NOMO-1 (cell line): Measurements from ENCODE around the gene RNPEPL1.

ENCODE experiments used
- DNase-seq, 2 experiments: peaks; one replicate each; lab custom pipeline; 2025; ENCODE audit not compliant: unreplicated experiment in 2 of 2; lab: John Stamatoyannopoulos, UW

RNPEPL1 gene

DNA sequence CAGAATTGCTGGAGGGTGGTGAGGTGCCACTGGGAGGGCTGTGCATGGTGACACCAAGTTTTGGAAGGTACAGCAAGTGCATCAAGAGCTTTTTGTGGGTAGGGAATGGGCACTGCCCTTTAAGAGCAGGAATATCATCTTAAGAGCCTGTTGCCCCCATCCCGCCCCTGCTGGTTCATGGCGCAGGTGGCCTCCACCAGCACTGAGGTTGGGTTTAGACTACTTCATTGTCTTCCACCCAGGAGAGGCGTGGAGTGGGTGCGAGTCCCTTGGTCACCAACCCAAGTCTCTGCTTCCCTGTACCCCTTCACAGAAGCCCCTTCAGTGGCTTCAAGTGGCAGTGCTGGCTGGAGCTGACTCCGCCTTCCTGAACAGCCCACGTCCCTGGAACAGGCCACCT, 7.8 kb downstream of the RNPEPL1 start:
- no peak for DNase-seq

- DNase-seq, result no peak
Observed at GRCh38 chr2:240576436-240577205, 8.3 kb downstream of the RNPEPL1 start.

GRCh38 chr2:240577281-240578109, 9.2 kb downstream of the RNPEPL1 start:
- DNase-seq, result no peak

DNA sequence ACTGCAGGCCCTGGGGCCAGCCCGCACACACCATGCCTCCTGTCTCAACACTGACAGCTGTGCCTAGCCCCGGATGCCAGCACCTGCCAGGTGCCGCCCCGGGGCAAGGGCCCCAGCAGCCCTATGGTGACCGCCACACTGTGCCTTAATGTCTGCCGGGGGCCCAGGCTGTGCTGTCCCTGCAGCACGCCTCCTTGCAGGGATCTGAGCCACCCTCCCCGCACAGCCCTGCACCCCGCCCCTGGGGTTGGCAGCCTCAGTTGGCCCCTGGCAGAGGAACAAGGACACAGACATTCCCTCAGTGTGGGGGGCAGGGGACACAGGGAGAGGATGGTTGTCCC, 9.8 kb downstream of the RNPEPL1 start:
- DNase-seq, result no peak

GRCh38 chr2:240578488-240578887, 10.2 kb downstream of the RNPEPL1 start:
- DNase-seq, result no peak

DNA sequence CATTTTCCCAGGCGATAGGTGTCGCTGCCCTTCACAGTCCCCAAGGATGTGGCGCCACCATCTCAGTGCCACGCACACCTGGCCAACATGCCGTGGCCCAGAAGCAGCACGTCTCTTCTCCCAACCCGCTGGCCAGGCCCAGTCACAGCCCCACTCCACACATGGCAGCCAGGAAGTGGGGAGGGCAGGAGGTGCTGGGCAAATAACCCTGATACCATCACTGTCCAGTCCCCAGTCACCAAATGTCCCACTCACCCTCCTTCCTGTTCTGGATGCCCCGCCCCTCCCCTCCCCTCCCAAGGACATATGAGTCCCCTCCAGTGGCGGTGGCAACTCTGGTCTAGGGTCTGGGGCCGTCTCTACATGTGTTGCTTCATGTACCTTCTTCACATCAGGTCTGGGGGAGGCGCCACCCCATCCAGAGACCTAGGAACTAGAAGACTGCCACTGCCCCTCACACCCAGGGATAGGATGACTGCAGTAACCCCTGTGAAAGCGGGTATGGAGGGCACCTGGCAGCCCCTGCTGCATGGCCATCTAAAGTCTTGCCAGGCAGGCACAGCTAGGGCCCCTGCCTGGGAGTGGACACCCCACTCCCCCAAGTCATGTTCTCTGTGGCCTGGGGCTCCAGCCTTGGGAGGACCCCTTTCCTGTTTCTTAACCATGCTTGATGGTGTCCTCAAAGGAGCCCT, 10.9 kb downstream of the RNPEPL1 start:
- DNase-seq, result no peak

DNA sequence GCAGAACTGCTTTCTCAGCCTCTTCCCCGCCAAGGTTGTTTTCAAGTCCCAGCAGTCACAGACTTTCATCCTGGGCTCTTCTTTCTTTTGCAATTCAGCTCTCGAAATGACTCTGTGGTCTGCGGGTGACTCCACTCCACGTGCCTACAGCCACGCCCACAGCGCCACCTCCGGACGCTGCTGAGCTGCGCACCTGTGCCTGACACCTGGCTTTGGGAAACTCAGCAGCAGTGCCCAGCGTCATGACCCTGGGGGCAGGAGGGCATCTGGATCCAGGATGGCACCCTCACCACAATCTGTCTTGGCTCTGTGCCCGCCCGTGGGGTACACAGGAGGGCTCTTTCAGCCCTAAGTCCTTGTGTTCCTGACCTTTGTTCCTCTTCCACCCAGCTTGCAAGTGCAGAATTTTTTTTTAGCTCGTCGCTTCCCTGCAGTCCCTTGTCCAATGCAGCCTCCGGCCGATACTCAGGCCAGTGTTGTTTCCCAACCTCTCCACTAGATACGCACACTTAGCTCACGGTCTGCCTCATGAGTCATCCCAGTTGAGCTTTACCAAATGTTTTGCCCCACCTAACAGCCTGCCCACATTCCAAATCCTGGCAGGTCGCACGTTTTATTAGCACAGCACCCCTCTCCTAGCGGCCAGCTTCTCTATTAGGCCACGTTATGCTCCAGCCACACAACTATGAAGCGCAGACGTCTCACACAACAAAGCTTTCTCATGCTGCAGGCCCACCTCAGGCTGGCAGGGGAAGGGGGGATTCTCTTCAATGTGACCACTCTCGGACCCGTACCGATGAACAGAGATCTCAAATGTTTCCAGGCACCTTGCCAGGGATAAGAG, 11.7 kb downstream of the RNPEPL1 start:
- DNase-seq, result peak; percentile 78 to 87

- no peak for DNase-seq
Observed at GRCh38 chr2:240581811-240582210, 13.5 kb downstream of the RNPEPL1 start.

GRCh38 chr2:240582781-240583180, 14.5 kb downstream of the RNPEPL1 start:
- no peak for DNase-seq

GRCh38 chr2:240583774-240584173, 15.5 kb downstream of the RNPEPL1 start:
- DNase-seq, result no peak

DNA sequence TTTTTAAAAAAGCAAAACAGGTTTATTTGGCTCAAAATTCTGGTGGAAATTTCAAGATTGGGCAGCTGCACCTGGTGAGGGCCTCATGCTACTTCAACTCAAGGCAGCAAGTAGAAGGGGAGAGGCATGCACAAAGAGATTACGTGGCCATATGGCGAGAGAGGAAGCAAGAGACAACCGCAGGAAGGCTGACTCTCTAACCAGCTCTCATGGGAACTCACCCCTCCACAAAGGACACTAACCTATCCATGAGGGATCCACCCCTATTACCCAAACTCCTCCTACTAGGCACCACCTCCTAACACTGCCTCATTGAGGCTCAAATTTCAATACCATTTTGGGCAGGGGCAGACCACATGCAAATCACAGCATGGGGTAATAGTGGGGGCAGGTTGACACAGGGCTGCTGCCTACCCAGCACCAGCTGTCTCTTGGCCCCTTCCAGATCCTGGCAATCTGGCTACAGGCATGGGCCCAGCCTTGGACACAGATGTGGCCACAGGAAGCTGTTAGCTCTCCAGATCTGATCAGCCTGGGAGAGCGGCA, 16.3 kb downstream of the RNPEPL1 start:
- DNase-seq, result peak; percentile 89

GRCh38 chr2:240585101-240585500, 16.8 kb downstream of the RNPEPL1 start:
- DNase-seq, result no peak

- DNase-seq, result no peak
Observed at GRCh38 chr2:240585681-240586197, 17.5 kb downstream of the RNPEPL1 start.

GRCh38 chr2:240586198-240586918, 18.1 kb downstream of the RNPEPL1 start, which contains the start of gene CAPN10:
CAPN10 (plus strand) TSS chr2:240586734; CDS start chr2:240586912, 178 bp downstream.
- peak; percentile 91 to 96 for DNase-seq

DNA sequence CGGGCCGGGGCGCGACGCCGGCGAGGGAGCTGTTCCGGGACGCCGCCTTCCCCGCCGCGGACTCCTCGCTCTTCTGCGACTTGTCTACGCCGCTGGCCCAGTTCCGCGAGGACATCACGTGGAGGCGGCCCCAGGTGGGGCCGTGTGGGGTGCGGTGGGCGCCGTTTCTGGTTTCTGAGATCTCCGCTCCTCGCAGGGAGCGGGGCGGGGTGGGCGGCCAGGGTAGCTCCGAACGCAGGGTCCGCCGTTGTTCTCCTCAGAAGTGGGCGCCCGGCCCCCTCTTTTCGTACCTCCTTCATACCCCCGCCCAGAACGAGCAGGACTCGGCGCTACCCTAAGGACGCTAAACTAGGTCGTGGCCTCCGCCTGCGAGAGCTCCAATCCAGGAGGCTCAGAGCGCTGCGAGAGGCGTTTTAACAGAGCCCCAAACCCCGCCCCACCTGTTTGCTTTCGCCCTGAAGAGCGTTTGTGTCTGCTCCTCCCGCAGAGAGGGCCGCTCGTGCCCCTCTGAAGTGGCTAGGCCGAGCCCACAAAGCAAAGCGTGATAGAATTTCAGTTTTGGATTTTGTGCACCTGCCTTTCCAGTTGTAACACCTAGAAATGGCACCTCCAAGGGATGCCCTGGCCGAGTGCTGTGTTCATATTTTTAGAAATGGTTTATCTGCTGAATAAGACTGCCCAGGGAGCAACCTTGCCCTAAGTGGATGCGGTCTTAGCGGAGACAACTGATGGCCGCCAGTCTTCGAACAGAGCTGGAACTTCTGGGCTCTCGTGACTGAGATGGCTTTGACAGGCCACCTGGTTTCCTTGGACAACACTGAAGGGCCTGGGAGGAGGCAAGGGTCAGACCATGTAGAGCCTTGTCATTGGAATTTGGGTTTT, 18.9 kb downstream of the RNPEPL1 start:
- peak; percentile 43 to 59 for DNase-seq

DNA sequence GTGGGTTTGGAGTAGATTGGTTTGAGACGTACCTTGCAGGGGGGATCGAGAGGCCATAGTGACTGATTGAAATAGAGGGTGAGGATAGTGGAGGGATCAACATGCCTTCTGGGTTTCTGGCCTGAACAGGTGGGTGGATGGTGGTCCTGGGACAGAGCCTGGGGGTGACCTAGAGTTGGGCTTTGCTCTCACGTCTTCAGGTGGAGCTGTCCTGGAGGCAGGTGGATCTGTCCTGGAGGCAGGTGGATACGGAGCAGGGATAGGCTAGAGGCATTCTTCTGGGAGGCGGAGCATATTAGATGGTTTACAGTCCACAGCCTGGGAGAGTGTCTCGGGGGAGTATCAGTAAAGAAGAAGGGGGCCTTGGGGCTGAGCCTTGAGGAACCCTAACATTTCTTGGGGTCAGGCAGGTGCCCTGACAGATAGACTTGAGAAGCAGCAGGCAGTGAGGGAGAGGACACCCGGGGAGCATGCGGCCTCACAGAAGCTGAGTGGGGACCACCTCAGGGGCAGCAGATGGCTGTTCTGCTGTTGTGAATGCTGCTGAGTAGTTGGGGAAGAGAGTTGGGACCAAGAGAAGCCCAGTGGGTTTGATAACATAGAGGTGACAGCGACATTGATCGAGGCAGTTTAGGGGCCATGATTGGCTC, 19.8 kb downstream of the RNPEPL1 start:
- DNase-seq, result no peak

DNA sequence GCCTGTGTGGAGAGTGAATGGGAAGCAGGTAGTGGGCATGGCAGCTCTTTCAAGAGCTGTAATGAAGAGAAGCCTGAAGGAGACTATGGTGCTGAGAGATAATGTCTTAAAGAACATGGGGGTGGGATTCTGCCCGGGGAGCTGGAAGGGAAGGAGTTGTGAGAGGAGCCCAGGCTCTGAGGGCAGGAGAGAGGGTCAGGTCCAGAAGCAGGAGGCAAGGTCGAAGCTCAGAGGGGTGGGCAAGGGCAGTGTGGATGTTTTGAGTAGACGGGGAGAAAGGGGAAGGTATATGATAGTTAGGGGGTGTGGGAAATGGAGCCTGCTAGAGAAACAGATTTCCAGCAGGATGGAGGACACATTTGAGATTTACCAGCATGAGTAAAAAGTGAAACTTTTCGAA, 20.4 kb downstream of the RNPEPL1 start:
- DNase-seq, result no peak

DNA sequence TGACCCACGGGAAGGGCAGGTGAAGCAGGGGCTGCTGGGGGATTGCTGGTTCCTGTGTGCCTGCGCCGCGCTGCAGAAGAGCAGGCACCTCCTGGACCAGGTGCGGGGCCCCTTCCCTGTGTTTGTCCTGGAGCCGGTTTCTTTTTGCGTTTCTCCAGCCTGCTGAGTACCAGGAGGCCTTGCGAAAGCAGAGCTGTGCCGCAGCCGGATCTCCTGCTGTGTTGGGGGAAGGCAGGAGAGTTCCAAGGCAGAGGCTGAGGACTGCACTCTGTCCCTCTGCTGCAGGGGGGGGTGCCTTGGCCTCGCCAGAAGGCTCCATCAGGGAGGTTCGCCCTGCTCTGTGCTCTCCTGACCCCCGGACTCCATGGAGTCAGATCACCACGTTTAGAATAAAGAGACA, 21.1 kb downstream of the RNPEPL1 start:
- DNase-seq, result no peak
